ENCODE data around the gene SLC4A1. TPM values are rescaled to one million over a fixed set of nuclear protein-coding genes. Genes with fewer than 3 reads are reported as not detected.
A peak's percentile ranks its signal among the peaks of the same experiment; 100 is the strongest.

Gene SLC4A1
- total and polyA plus RNA-seq, 2 of the 13 experiments (the other 11 are each of a cell fraction or from before 2014, with no cell fraction given), result not detected

- 0 out of 2 replicates have a peak, but pooled peaks have one; percentile 24 for TF ChIP-seq MAX (IDR thresholded peaks at IDR 0.05)
- 0 out of 2 replicates have a peak, but pooled peaks have one; percentile 13 for TF ChIP-seq SP5 (CRISPR knock-in tag; IDR thresholded peaks at IDR 0.05; ENCODE audit: borderline replicate concordance, low read depth)
- TF ChIP-seq HNF4G (IDR thresholded peaks at IDR 0.05; ENCODE audit: borderline replicate concordance, low read depth, low read length), result peak; percentile 83
- TF ChIP-seq HNF4G (CRISPR knock-in tag; IDR thresholded peaks at IDR 0.05; ENCODE audit: borderline replicate concordance, low read depth), result no peak
- TF ChIP-seq HOXA7 (CRISPR knock-in tag; IDR thresholded peaks at IDR 0.05), result no peak
- TF ChIP-seq, protein P1, sequence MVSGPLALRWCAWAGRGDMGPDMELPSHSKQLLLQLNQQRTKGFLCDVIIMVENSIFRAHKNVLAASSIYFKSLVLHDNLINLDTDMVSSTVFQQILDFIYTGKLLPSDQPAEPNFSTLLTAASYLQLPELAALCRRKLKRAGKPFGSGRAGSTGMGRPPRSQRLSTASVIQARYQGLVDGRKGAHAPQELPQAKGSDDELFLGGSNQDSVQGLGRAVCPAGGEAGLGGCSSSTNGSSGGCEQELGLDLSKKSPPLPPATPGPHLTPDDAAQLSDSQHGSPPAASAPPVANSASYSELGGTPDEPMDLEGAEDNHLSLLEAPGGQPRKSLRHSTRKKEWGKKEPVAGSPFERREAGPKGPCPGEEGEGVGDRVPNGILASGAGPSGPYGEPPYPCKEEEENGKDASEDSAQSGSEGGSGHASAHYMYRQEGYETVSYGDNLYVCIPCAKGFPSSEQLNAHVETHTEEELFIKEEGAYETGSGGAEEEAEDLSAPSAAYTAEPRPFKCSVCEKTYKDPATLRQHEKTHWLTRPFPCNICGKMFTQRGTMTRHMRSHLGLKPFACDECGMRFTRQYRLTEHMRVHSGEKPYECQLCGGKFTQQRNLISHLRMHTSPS (CRISPR knock-in tag; IDR thresholded peaks at IDR 0.05; ENCODE audit: low read depth), result peak; percentile 68; the same call in 1 of the 2 replicates
- TF ChIP-seq BHLHE40 (IDR thresholded peaks at IDR 0.05; ENCODE audit: low read length), result peak; percentile 73
- 0 out of 2 replicates have a peak, but pooled peaks have one; percentile 49 for TF ChIP-seq ZMYM4 (CRISPR knock-in tag; IDR thresholded peaks at IDR 0.05)
- TF ChIP-seq TAF1 (CRISPR knock-in tag; IDR thresholded peaks at IDR 0.05), result no peak
- 0 out of 2 replicates have a peak, but pooled peaks have one; percentile 25 for TF ChIP-seq ZMAT3 (CRISPR knock-in tag; conservative IDR thresholded peaks at IDR 0.05)
- TF ChIP-seq ARHGAP35 (CRISPR knock-in tag; IDR thresholded peaks at IDR 0.05; ENCODE audit: borderline replicate concordance), result no peak
- TF ChIP-seq HDAC1 (CRISPR knock-in tag; IDR thresholded peaks at IDR 0.05), result 0 out of 2 replicates have a peak, but pooled peaks have one; percentile 44
- TF ChIP-seq RARA (CRISPR knock-in tag; IDR thresholded peaks at IDR 0.05), result peak; percentile 46; the same call in 1 of the 2 replicates
- TF ChIP-seq RXRA (CRISPR knock-in tag; IDR thresholded peaks at IDR 0.05), result peak; percentile 46; the same call in 1 of the 2 replicates
- 0 out of 2 replicates have a peak, but pooled peaks have one; percentile 13 for TF ChIP-seq ZMYM3 (CRISPR knock-in tag; IDR thresholded peaks at IDR 0.05)
- peak; percentile 46; the same call in 1 of the 2 replicates for TF ChIP-seq ARNTL (CRISPR knock-in tag; IDR thresholded peaks at IDR 0.05)
- TF ChIP-seq, protein P2, sequence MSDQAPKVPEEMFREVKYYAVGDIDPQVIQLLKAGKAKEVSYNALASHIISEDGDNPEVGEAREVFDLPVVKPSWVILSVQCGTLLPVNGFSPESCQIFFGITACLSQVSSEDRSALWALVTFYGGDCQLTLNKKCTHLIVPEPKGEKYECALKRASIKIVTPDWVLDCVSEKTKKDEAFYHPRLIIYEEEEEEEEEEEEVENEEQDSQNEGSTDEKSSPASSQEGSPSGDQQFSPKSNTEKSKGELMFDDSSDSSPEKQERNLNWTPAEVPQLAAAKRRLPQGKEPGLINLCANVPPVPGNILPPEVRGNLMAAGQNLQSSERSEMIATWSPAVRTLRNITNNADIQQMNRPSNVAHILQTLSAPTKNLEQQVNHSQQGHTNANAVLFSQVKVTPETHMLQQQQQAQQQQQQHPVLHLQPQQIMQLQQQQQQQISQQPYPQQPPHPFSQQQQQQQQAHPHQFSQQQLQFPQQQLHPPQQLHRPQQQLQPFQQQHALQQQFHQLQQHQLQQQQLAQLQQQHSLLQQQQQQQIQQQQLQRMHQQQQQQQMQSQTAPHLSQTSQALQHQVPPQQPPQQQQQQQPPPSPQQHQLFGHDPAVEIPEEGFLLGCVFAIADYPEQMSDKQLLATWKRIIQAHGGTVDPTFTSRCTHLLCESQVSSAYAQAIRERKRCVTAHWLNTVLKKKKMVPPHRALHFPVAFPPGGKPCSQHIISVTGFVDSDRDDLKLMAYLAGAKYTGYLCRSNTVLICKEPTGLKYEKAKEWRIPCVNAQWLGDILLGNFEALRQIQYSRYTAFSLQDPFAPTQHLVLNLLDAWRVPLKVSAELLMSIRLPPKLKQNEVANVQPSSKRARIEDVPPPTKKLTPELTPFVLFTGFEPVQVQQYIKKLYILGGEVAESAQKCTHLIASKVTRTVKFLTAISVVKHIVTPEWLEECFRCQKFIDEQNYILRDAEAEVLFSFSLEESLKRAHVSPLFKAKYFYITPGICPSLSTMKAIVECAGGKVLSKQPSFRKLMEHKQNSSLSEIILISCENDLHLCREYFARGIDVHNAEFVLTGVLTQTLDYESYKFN (CRISPR knock-in tag; conservative IDR thresholded peaks at IDR 0.05), result peak; percentile 82
- 0 out of 2 replicates have a peak, but pooled peaks have one; percentile 12 for TF ChIP-seq DNMT1 (CRISPR knock-in tag; IDR thresholded peaks at IDR 0.05)
- TF ChIP-seq, protein P3, sequence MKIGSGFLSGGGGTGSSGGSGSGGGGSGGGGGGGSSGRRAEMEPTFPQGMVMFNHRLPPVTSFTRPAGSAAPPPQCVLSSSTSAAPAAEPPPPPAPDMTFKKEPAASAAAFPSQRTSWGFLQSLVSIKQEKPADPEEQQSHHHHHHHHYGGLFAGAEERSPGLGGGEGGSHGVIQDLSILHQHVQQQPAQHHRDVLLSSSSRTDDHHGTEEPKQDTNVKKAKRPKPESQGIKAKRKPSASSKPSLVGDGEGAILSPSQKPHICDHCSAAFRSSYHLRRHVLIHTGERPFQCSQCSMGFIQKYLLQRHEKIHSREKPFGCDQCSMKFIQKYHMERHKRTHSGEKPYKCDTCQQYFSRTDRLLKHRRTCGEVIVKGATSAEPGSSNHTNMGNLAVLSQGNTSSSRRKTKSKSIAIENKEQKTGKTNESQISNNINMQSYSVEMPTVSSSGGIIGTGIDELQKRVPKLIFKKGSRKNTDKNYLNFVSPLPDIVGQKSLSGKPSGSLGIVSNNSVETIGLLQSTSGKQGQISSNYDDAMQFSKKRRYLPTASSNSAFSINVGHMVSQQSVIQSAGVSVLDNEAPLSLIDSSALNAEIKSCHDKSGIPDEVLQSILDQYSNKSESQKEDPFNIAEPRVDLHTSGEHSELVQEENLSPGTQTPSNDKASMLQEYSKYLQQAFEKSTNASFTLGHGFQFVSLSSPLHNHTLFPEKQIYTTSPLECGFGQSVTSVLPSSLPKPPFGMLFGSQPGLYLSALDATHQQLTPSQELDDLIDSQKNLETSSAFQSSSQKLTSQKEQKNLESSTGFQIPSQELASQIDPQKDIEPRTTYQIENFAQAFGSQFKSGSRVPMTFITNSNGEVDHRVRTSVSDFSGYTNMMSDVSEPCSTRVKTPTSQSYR (CRISPR knock-in tag; IDR thresholded peaks at IDR 0.05; ENCODE audit: borderline replicate concordance), result peak; percentile 80
- no peak for TF ChIP-seq ASH2L (IDR thresholded peaks at IDR 0.05; ENCODE audit: insufficient read length, low read depth, low read length)
- peak; percentile 42; the same call in 1 of the 2 replicates for TF ChIP-seq ZNF746 (CRISPR knock-in tag; IDR thresholded peaks at IDR 0.05)
- peak; percentile 66; the same call in 1 of the 2 replicates for TF ChIP-seq FOXA3 (CRISPR knock-in tag; IDR thresholded peaks at IDR 0.05)
Observed at GRCh38 chr17:44312396-44313104, 44.6 kb upstream of the SLC4A1 start (continued).
